ENCODE data around the gene PACRG. TPM values are rescaled to one million over a fixed set of nuclear protein-coding genes. Genes with fewer than 3 reads are reported as not detected.

PACRG gene
- total RNA-seq, 1 experiment from 2014 or later, result 0.26 TPM

DNA sequence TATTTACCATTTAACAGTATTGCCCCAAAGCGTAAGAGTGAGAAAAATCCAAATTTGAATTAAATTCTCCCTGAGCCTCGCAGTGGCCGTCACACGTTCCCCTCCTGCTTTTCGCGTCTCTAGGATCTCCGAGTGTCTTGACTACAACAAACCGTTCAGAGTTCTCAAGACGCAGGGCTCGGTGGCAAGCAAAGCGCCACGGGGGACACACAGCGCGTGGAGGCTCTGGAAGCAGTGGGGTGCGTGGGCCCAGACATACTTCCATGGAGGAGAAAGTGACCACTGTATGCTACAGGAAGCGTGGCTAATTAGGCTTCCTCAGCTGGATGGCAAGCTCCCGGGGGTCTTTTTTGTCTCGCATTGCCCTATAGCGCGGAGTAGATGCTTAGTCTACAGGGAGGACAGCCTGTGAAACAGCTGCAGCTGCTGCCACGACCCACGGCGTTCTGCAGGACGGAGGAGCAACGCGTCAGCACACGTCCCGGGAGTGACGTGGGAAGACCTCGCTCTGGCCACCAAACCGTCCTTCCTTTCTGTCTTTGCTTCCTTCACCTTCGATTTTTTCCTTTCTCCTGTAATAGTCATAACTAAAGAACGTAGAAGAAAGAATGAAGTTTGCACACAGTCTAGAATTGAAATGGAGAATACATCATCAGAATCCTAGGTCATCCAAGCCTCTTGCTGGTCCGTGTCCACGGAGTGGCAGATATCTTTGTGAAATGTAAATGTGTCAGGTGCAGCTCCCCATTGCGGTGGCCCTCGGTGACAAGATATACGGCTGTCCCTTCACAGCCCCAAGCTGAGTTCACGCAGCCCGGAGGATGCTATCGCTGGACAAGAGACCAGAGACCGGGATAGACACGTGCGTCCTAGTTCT, 582.6 kb downstream of the PACRG start:
- Histone ChIP-seq H4K5ac (ENCODE audit: insufficient read length, low read depth, low read length) (no peak overlapping the region), H3K79me2 (ENCODE audit: insufficient read depth, low read length) (no peaks in the 10 kb centered on the region), H3K4me1 (ENCODE audit: insufficient read depth, low read length) (no peaks in the 10 kb centered on the region), H3K27me3 (ENCODE audit: insufficient read depth, low read length) (no peaks in the 10 kb centered on the region), H2BK5ac (ENCODE audit: insufficient read length, low read length) (no peak overlapping the region), H4K20me1 (ENCODE audit: control insufficient read depth, insufficient read depth, insufficient read length) (no peaks in the 10 kb centered on the region), H2BK15ac (ENCODE audit: low read depth, low read length) (no peak overlapping the region), H3K9ac (ENCODE audit: extremely low read depth, insufficient read length, low read length) (no peak overlapping the region), H2BK20ac (ENCODE audit: low read depth, low read length, poor library complexity, severe bottlenecking) (no peak overlapping the region), H3K23me2 (ENCODE audit: insufficient read length, low read depth, low read length, poor library complexity, severe bottlenecking) (no peaks in the 10 kb centered on the region), H3K18ac (ENCODE audit: insufficient read length, low read depth, low read length) (no peak overlapping the region), H2BK12ac (ENCODE audit: insufficient read length, low read depth, low read length) (no peak overlapping the region), H3K4ac (ENCODE audit: low read depth, low read length) (no peak overlapping the region), H3K79me1 (ENCODE audit: insufficient read depth, low read depth, low read length, poor library complexity, severe bottlenecking) (no peaks in the 10 kb centered on the region), H4K91ac (ENCODE audit: insufficient read length, low read depth, low read length) (no peak overlapping the region), H2AK5ac (ENCODE audit: insufficient read length, low read length) (no peak overlapping the region), H3K14ac (ENCODE audit: insufficient read depth, low read length) (no peak overlapping the region), H3K9me3 (ENCODE audit: control insufficient read depth, low read depth, low read length) (no peaks in the 10 kb centered on the region), H3K23ac (ENCODE audit: insufficient read length, low read depth, low read length) (no peak overlapping the region), H3T11ph (ENCODE audit: low read length) (no peak overlapping the region), H4K8ac (replicated peaks; ENCODE audit: insufficient read length, low read depth, low read length) (no peak overlapping the region), H3K27ac (ENCODE audit: insufficient read length, low read depth, low read length) (no peak overlapping the region), H3K4me2 (ENCODE audit: insufficient read depth, insufficient read length, low read length) (no peak overlapping the region), H2AFZ (ENCODE audit: low read length) (no peak overlapping the region), H2BK120ac (ENCODE audit: low read depth, low read length, poor library complexity, severe bottlenecking) (no peak overlapping the region), H3K56ac (ENCODE audit: insufficient read length, low read depth, low read length) (no peak overlapping the region)
- Mint-ChIP-seq H3K36me3 (ENCODE audit: insufficient read depth in 1 of 3, low read depth in 3 of 3) (no peaks in the 10 kb centered on the region), H3K27me3 (ENCODE audit: low read depth) (peaks cover 3% of the 10 kb centered on the region), H3K4me1 (peaks cover 4 to 6% of the 10 kb centered on the region in 2 experiments; a peak in 2 of 4 replicates), H3K4me3 (no peak overlapping the region), H3K9me3 (no peaks in the 10 kb centered on the region), H3K27ac (no peak overlapping the region)
- TF ChIP-seq, protein P1, sequence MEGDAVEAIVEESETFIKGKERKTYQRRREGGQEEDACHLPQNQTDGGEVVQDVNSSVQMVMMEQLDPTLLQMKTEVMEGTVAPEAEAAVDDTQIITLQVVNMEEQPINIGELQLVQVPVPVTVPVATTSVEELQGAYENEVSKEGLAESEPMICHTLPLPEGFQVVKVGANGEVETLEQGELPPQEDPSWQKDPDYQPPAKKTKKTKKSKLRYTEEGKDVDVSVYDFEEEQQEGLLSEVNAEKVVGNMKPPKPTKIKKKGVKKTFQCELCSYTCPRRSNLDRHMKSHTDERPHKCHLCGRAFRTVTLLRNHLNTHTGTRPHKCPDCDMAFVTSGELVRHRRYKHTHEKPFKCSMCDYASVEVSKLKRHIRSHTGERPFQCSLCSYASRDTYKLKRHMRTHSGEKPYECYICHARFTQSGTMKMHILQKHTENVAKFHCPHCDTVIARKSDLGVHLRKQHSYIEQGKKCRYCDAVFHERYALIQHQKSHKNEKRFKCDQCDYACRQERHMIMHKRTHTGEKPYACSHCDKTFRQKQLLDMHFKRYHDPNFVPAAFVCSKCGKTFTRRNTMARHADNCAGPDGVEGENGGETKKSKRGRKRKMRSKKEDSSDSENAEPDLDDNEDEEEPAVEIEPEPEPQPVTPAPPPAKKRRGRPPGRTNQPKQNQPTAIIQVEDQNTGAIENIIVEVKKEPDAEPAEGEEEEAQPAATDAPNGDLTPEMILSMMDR (conservative IDR thresholded peaks at IDR 0.05), result no peak
- no CpG with 5 or more reads among the region's 44 CpGs for WGBS (ENCODE audit: extremely low coverage, insufficient read length, low lambda C conversion rate)
- DNase-seq, result no peak
